SK-N-MC (cell line): ENCODE results near the gene NOS1AP.

Source experiments
- EZH2 ChIP-seq: fragments of 200-600 bp; sonication (generic); IDR thresholded peaks from one replicate; pipeline ENCODE4 v1.6.1; 2017; ENCODE audit warnings: antibody characterized with exemption
- POLR2AphosphoS5 ChIP-seq: IDR thresholded peaks from 2 replicates; pipeline ENCODE4 v1.6.1; 2012; ENCODE audit warnings: mild to moderate bottlenecking, low read depth, low read length, borderline replicate concordance

DNA sequence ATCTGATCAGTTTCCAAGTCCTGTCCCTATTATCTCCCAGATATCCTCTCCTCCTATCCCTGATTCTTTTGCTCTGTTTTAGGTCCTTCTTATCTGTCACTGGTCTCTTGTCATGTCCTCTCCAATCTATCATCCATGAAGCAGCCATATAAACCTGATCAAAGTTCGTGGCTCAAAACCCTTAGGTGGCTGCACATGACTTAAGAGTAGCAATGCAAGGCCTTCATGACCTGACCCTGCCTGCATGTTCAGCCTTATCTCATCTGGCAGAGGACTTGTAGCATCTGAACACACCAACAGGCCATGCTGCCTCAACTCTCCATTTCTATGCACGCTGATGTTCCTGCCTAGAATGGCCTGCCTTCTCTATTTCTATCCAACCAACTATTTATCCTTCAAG, 65.2 kb downstream of the NOS1AP start:
- TF ChIP-seq EZH2 (no peak), POLR2AphosphoS5 (no peak)
